HG03571 (cell line): ENCODE data around the gene CIB4.

ENCODE experiments used
- ATAC-seq: cut with Tn5 transposase; IDR thresholded peaks from one replicate; pipeline ENCODE4 v1.9.1; 2021; ENCODE audit not compliant: unreplicated experiment

The CIB4 gene

GRCh38 chr2:26555246-26556133 lies 85.7 kb downstream of the CIB4 start:
- ATAC-seq: no peak

- ATAC-seq: no peak
These were observed 88.4 kb downstream of the CIB4 start for GRCh38 chr2:26552641-26553374.

GRCh38 chr2:26550276-26551015 lies 90.7 kb downstream of the CIB4 start:
- no peak for ATAC-seq

- no peak for ATAC-seq
These were observed 98.3 kb downstream of the CIB4 start for GRCh38 chr2:26542676-26543505.

- ATAC-seq: no peak
These were observed 99.0 kb downstream of the CIB4 start for GRCh38 chr2:26542194-26542455.

- ATAC-seq: no peak
These were observed 99.6 kb downstream of the CIB4 start for GRCh38 chr2:26541401-26542193.

- no peak for ATAC-seq
These were observed 100.2 kb downstream of the CIB4 start for GRCh38 chr2:26540961-26541360.

- no peak for ATAC-seq
These were observed 100.9 kb downstream of the CIB4 start for GRCh38 chr2:26540306-26540705.

- ATAC-seq: no peak
These were observed 103.2 kb downstream of the CIB4 start for GRCh38 chr2:26537826-26538475.

GRCh38 chr2:26537069-26537825 lies 103.9 kb downstream of the CIB4 start:
- ATAC-seq: no peak

- ATAC-seq: no peak
These were observed 104.6 kb downstream of the CIB4 start for GRCh38 chr2:26536371-26537068.

- ATAC-seq: no peak
These were observed 105.4 kb downstream of the CIB4 start for GRCh38 chr2:26535663-26536275.

- ATAC-seq: no peak
These were observed 106.1 kb downstream of the CIB4 start for GRCh38 chr2:26534865-26535662.

- ATAC-seq: no peak
These were observed 106.9 kb downstream of the CIB4 start for GRCh38 chr2:26534098-26534864.

- no peak for ATAC-seq
These were observed 107.5 kb downstream of the CIB4 start for GRCh38 chr2:26533661-26534060.
